Activated T-cell treated with anti-CD3 and anti-CD28 coated beads, Interleukin-2, amount 50 U/mL, for 4 hours (primary cell): ENCODE measurements around the gene FGL2. TPM values are rescaled to one million over a fixed set of nuclear protein-coding genes. Genes with fewer than 3 reads are reported as not detected.
"Not testable (repeated sequence)": the region's sequence is repeated elsewhere in the genome, so short reads cannot be mapped to it uniquely, and the experiment has no call there.

Experiments
- ATAC-seq, 2 donors: fragments of 200-7000 bp; cut with Tn5 transposase; one replicate each; pipeline ENCODE4 v1.10.0; 2021
- DNase-seq: peaks from one replicate; pipeline ENCODE4 v3.0.0-alpha.2; 2020
- H3K27me3 Mint-ChIP-seq: one replicate; pipeline ENCODE4 v1.8.0; 2021; ENCODE audit warnings: low read depth, mixed read lengths
- H3K36me3 Mint-ChIP-seq: one replicate; pipeline ENCODE4 v1.8.0; 2022; ENCODE audit warnings: mixed read lengths; ENCODE audit not compliant: insufficient read depth
- H3K4me1 Mint-ChIP-seq: one replicate; pipeline ENCODE4 v1.8.0; 2021; ENCODE audit warnings: low read depth, mixed read lengths
- H3K4me3 Mint-ChIP-seq: one replicate; pipeline ENCODE4 v1.8.0; 2021; ENCODE audit warnings: mild to moderate bottlenecking, moderate library complexity, mixed read lengths
- H3K9me3 Mint-ChIP-seq: one replicate; pipeline ENCODE4 v1.8.0; 2021; ENCODE audit warnings: mixed read lengths
- total RNA-seq, 3 donors: library from RNA; stranded (reverse); gene quantifications; one replicate each; pipeline ENCODE4 v1.2.1, GENCODE V29; 2021

The FGL2 gene
- total RNA-seq, 3 donors from 2014 or later = 0.11 to 0.37 TPM; not detected in 1

DNA sequence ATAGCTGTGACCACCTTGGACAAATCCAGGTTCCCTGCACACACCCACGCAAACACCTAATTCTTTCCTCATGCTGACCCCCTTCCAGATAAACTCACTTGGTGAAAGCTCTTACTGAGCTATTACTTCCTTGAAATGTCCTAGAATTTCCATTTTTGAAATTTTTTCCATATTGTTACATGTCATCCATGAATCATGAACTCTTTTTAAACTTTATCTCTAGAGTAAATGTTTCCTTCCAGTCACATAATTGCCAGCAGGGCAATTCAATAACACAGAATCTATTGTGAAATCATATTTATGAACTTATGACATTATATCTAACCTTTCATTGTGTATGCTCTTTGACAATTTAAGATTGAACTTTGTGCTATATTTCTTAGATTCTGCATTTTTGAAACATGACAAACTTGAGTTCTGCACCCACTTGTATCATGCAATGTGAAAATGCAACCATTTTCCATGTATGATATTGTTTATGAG lies 26.8 kb upstream of the FGL2 start:
- DNase-seq (no peak), ATAC-seq (no peak)
- H3K9me3 Mint-ChIP-seq = peaks cover 22% of the 10 kb centered on the region
- H3K27me3 Mint-ChIP-seq = no peaks in the 10 kb centered on the region
- H3K36me3 Mint-ChIP-seq = peaks cover 20% of the 10 kb centered on the region
- H3K4me1 Mint-ChIP-seq = peaks cover 21% of the 10 kb centered on the region
- H3K4me3 Mint-ChIP-seq = no peak overlapping the region

DNA sequence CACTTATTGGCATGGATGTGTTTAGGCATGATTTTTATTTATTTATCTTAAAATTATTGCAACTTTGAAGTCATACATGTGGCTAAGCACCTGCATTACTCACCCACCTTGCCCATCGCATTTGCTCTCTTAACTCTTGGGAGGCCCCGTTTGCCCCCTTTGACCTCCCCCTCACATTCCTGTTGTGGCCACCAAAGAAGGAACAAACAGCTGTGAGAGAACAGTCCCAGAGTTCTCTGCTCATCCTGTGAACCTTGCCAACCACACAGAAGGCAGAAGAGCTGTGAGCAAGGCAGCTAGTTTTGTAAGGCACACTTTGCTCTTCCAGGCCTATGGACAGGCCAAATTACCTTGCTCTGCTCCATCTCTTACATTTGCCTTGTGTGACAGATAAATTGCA lies 23.6 kb upstream of the FGL2 start:
- no peaks in the 10 kb centered on the region for H3K27me3 Mint-ChIP-seq
- DNase-seq (no peak), ATAC-seq (no peak)
- H3K36me3 Mint-ChIP-seq = peaks cover 12% of the 10 kb centered on the region
- peaks cover 21% of the 10 kb centered on the region for H3K4me1 Mint-ChIP-seq
- peaks cover 6% of the 10 kb centered on the region for H3K9me3 Mint-ChIP-seq
- H3K4me3 Mint-ChIP-seq = no peak overlapping the region

- Mint-ChIP-seq H3K4me3 (no peak overlapping the region), H3K9me3 (peaks cover 4% of the 10 kb centered on the region), H3K27me3 (no peaks in the 10 kb centered on the region), H3K36me3 (peaks cover 10% of the 10 kb centered on the region), H3K4me1 (peaks cover 21% of the 10 kb centered on the region)
- no peak for DNase-seq
- no peak for ATAC-seq
These were observed 23.2 kb upstream of the FGL2 start for GRCh38 chr7:77222819-77223218.

DNA sequence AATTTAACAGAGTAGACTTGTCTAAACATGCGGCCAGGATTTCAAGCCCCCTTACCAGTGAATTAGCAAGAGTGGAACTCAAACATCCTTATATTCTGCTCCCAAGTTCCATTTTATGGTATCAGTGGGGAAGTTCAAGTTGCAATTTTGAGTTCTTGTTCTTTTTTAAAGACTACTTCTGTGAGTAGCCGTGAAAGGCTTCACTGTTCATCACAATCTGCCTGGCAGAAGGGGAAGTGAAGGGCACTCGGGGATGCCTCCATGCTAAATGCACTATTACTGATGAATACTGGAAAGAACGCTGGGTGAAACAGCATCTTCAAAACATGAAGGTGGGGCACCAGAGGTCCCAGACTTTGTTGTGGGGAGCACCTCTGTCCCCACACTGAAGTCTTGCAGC lies 22.4 kb upstream of the FGL2 start:
- H3K4me1 Mint-ChIP-seq = peaks cover 21% of the 10 kb centered on the region
- H3K4me3 Mint-ChIP-seq = no peak overlapping the region
- ATAC-seq = no peak
- DNase-seq = no peak
- H3K27me3 Mint-ChIP-seq = no peaks in the 10 kb centered on the region
- H3K9me3 Mint-ChIP-seq = peaks cover 4% of the 10 kb centered on the region
- H3K36me3 Mint-ChIP-seq = peaks cover 10% of the 10 kb centered on the region

GRCh38 chr7:77219701-77220331 lies 20.2 kb upstream of the FGL2 start:
- not testable (repeated sequence) for H3K36me3 Mint-ChIP-seq, DNase-seq, ATAC-seq, H3K9me3 Mint-ChIP-seq, H3K27me3 Mint-ChIP-seq, H3K4me3 Mint-ChIP-seq
- peaks cover 21% of the 10 kb centered on the region for H3K4me1 Mint-ChIP-seq

DNA sequence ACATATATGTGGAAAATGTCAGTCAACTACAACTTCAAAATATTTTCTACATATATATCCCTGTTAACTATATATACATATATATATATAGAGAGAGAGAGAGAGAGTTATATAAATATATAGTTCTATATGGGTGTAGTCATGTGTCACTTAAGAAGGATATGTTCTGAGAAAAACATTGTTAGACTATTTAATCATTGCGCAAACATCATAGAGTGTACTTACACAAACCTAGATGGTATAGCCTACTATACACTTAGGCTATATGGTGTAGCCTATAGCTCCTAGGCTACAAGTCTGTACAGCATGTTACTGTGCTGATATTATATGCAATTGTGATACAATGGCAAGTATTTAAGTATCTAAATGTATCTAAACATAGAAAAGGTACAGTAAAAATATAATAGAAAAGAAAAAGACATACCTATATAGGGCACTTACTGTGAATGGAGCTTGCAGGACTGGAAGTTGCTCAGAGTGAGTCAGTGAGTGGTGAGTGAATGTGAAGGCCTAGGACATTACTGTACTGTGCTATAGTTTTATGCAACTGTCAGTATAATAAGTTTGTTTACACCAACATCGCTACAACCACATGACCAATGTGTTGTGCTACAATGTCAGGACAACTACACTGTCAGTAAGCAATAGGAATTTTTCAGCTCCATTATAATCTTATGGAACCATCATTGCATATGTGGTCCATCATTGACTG lies 18.0 kb upstream of the FGL2 start:
- ATAC-seq (no peak), DNase-seq (no peak)
- peaks cover 6% of the 10 kb centered on the region for H3K36me3 Mint-ChIP-seq
- H3K4me3 Mint-ChIP-seq = no peak overlapping the region
- peaks cover 8% of the 10 kb centered on the region for H3K9me3 Mint-ChIP-seq
- peaks cover 11% of the 10 kb centered on the region for H3K4me1 Mint-ChIP-seq
- H3K27me3 Mint-ChIP-seq = no peaks in the 10 kb centered on the region

- no peaks in the 10 kb centered on the region for H3K27me3 Mint-ChIP-seq
- ATAC-seq = no peak
- no peaks in the 10 kb centered on the region for H3K4me1 Mint-ChIP-seq
- no peak overlapping the region for H3K4me3 Mint-ChIP-seq
- H3K9me3 Mint-ChIP-seq = peaks cover 8% of the 10 kb centered on the region
- DNase-seq = no peak
- peaks cover 6% of the 10 kb centered on the region for H3K36me3 Mint-ChIP-seq
These were observed 16.7 kb upstream of the FGL2 start for GRCh38 chr7:77216181-77216845.

- Mint-ChIP-seq H3K4me3 (no peak overlapping the region), H3K4me1 (no peaks in the 10 kb centered on the region), H3K36me3 (peaks cover 12% of the 10 kb centered on the region), H3K27me3 (no peaks in the 10 kb centered on the region), H3K9me3 (peaks cover 25% of the 10 kb centered on the region)
- DNase-seq (no peak), ATAC-seq (no peak)
These were observed 10.0 kb upstream of the FGL2 start for GRCh38 chr7:77209479-77210139.

GRCh38 chr7:77208416-77208815 lies 8.8 kb upstream of the FGL2 start:
- H3K36me3 Mint-ChIP-seq = peaks cover 12% of the 10 kb centered on the region
- ATAC-seq (no peak), DNase-seq (no peak)
- H3K27me3 Mint-ChIP-seq = no peaks in the 10 kb centered on the region
- no peaks in the 10 kb centered on the region for H3K4me1 Mint-ChIP-seq
- no peak overlapping the region for H3K4me3 Mint-ChIP-seq
- H3K9me3 Mint-ChIP-seq = peaks cover 21% of the 10 kb centered on the region

- peaks cover 4% of the 10 kb centered on the region for H3K4me1 Mint-ChIP-seq
- H3K9me3 Mint-ChIP-seq = peaks cover 17% of the 10 kb centered on the region
- no peak for ATAC-seq
- H3K4me3 Mint-ChIP-seq = no peak overlapping the region
- no peak for DNase-seq
- no peaks in the 10 kb centered on the region for H3K27me3 Mint-ChIP-seq
- peaks cover 12% of the 10 kb centered on the region for H3K36me3 Mint-ChIP-seq
These were observed 6.1 kb upstream of the FGL2 start for GRCh38 chr7:77205706-77206105.

DNA sequence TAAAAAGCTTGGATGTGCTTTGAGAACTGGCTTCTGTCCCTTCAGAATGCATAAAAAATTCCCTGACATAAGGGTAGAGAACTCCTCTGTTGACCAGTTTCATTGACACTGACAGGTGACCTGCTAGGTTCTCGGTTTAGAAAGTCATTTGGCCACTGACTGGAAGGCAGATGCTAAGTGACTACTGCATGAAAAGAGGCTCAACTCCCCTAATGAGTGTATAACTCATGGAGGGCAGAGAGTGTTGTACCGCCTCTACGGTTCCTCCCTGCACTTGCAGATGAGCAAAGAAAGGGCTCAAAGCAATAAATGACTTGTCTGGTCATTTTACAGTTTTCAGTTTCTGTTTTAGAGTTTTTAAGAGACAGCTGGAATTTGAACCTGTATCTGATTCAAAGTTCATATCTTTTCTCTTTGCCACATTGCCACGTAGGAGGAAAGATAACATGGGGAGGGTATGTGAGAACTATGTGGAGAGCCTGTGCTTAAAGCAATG lies 2.9 kb upstream of the FGL2 start:
- DNase-seq (no peak), ATAC-seq (peak in 1 of 2 donors; percentile 16)
- H3K27me3 Mint-ChIP-seq = no peaks in the 10 kb centered on the region
- peaks cover 34% of the 10 kb centered on the region for H3K4me1 Mint-ChIP-seq
- H3K9me3 Mint-ChIP-seq = no peaks in the 10 kb centered on the region
- no peaks in the 10 kb centered on the region for H3K36me3 Mint-ChIP-seq
- H3K4me3 Mint-ChIP-seq = no peak overlapping the region

- DNase-seq = no peak
- ATAC-seq = no peak
- Mint-ChIP-seq H3K9me3 (no peaks in the 10 kb centered on the region), H3K4me3 (peak overlapping the region; percentile 65), H3K36me3 (no peaks in the 10 kb centered on the region), H3K27me3 (no peaks in the 10 kb centered on the region), H3K4me1 (peaks cover 39% of the 10 kb centered on the region)
These were observed 923 bp upstream of the FGL2 start for GRCh38 chr7:77200542-77200941.

GRCh38 chr7:77197141-77197540 lies 2.5 kb downstream of the FGL2 start:
- H3K36me3 Mint-ChIP-seq = no peaks in the 10 kb centered on the region
- H3K27me3 Mint-ChIP-seq = no peaks in the 10 kb centered on the region
- no peaks in the 10 kb centered on the region for H3K9me3 Mint-ChIP-seq
- DNase-seq (no peak), ATAC-seq (no peak)
- no peak overlapping the region for H3K4me3 Mint-ChIP-seq
- peaks cover 53% of the 10 kb centered on the region for H3K4me1 Mint-ChIP-seq

- ATAC-seq (no peak), DNase-seq (no peak)
- Mint-ChIP-seq H3K4me1 (peaks cover 13% of the 10 kb centered on the region), H3K36me3 (no peaks in the 10 kb centered on the region), H3K4me3 (no peak overlapping the region), H3K9me3 (no peaks in the 10 kb centered on the region), H3K27me3 (no peaks in the 10 kb centered on the region)
These were observed 10.7 kb downstream of the FGL2 start for GRCh38 chr7:77188731-77189437.
